ENCODE data around the gene USP10. TPM values are rescaled to one million over a fixed set of nuclear protein-coding genes. Genes with fewer than 3 reads are reported as not detected.

USP10 gene
- total RNA-seq, 1 donor from 2014 or later, result 107 TPM

DNA sequence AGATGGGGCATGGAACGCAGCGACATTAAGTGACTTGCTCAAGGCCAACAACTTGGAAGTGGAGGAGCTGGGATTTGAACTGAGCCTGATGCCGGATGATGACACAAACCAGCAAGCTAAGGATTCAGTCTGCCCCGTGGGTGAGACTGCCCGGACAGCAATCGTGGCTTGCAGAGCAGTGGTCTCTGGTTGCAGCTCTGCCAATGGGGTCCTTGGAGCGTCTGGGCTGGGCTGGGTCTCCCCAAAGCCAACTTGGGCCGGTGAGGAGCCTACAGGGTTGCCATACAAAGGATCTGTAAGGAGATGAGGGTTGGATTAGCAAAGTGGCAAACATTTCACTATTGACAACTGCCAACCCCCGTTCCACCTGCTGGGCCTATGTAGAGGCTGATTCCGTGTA lies 117.4 kb downstream of the USP10 start:
- FAIRE-seq (no peak), DNase-seq (ENCODE audit: low read depth) (no peak)
- H3K4me3 Mint-ChIP-seq (ENCODE audit: unreplicated experiment), result no peak overlapping the region
- Histone ChIP-seq H4K20me1 (ENCODE audit: insufficient read depth, low read length) (peaks cover 18% of the 10 kb centered on the region), H3K9me3 (ENCODE audit: insufficient read depth, low read depth, low read length) (peaks cover 5% of the 10 kb centered on the region), H3K27ac (ENCODE audit: low read depth, low read length) (no peak overlapping the region), H3K4me2 (ENCODE audit: low read length) (no peak overlapping the region), H2AFZ (ENCODE audit: low read depth, low read length) (no peak overlapping the region), H3K79me2 (ENCODE audit: insufficient read depth, low read length) (peaks cover 17% of the 10 kb centered on the region), H3K27me3 (ENCODE audit: insufficient read depth, low read length) (peaks cover 2% of the 10 kb centered on the region), H3K9ac (ENCODE audit: low read length) (no peak overlapping the region), H3K4me1 (ENCODE audit: insufficient read depth, low read length) (peaks cover 14% of the 10 kb centered on the region), H3K4me3 (ENCODE audit: insufficient read depth, low read depth, low read length) (no peak overlapping the region), H3K36me3 (ENCODE audit: insufficient read depth, low read length) (no peaks in the 10 kb centered on the region)
- TF ChIP-seq, protein P1, sequence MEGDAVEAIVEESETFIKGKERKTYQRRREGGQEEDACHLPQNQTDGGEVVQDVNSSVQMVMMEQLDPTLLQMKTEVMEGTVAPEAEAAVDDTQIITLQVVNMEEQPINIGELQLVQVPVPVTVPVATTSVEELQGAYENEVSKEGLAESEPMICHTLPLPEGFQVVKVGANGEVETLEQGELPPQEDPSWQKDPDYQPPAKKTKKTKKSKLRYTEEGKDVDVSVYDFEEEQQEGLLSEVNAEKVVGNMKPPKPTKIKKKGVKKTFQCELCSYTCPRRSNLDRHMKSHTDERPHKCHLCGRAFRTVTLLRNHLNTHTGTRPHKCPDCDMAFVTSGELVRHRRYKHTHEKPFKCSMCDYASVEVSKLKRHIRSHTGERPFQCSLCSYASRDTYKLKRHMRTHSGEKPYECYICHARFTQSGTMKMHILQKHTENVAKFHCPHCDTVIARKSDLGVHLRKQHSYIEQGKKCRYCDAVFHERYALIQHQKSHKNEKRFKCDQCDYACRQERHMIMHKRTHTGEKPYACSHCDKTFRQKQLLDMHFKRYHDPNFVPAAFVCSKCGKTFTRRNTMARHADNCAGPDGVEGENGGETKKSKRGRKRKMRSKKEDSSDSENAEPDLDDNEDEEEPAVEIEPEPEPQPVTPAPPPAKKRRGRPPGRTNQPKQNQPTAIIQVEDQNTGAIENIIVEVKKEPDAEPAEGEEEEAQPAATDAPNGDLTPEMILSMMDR (IDR thresholded peaks at IDR 0.05; ENCODE audit: insufficient read depth, low read depth, low read length), result no peak
- no peak for TF ChIP-seq EZH2 (IDR thresholded peaks at IDR 0.05; ENCODE audit: insufficient read depth, low read length)
- peaks cover 9% of the 10 kb centered on the region for H3K4me1 Mint-ChIP-seq (ENCODE audit: low read depth, unreplicated experiment)
- no peaks in the 10 kb centered on the region for H3K36me3 Mint-ChIP-seq (ENCODE audit: low read depth, unreplicated experiment)
- H3K9me3 Mint-ChIP-seq (ENCODE audit: unreplicated experiment), result peaks cover 3% of the 10 kb centered on the region
- no peak overlapping the region for H3K27ac Mint-ChIP-seq (ENCODE audit: unreplicated experiment)
- H3K27me3 Mint-ChIP-seq (ENCODE audit: low read depth, unreplicated experiment), result peaks cover 79% of the 10 kb centered on the region

DNA sequence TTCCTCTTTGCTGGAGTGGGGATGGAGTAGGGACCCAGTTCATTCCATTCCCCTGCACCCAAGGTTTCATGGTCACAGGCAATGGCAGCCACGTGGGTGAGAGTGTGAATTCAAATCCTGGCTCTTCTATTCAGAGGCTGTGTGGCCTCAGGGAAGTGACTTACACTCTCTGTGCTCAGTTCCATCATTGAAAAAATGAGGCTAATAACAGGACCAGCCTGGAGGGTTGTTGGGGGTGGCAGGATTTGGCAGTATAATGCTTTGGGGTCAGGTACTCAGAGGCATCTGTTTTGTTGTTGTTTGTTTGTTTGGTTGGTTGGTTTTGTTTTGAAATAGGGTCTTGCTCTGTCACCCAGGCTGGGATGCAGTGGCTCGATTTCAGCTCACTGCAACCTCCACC lies 117.8 kb downstream of the USP10 start:
- Histone ChIP-seq H2AFZ (ENCODE audit: low read depth, low read length) (no peak overlapping the region), H3K27me3 (ENCODE audit: insufficient read depth, low read length) (peaks cover 2% of the 10 kb centered on the region), H3K9me3 (ENCODE audit: insufficient read depth, low read depth, low read length) (peaks cover 5% of the 10 kb centered on the region), H3K4me2 (ENCODE audit: low read length) (no peak overlapping the region), H3K9ac (ENCODE audit: low read length) (no peak overlapping the region), H4K20me1 (ENCODE audit: insufficient read depth, low read length) (peaks cover 18% of the 10 kb centered on the region), H3K79me2 (ENCODE audit: insufficient read depth, low read length) (peaks cover 21% of the 10 kb centered on the region), H3K27ac (ENCODE audit: low read depth, low read length) (no peak overlapping the region), H3K4me1 (ENCODE audit: insufficient read depth, low read length) (peaks cover 14% of the 10 kb centered on the region), H3K4me3 (ENCODE audit: insufficient read depth, low read depth, low read length) (no peak overlapping the region), H3K36me3 (ENCODE audit: insufficient read depth, low read length) (no peaks in the 10 kb centered on the region)
- peaks cover 3% of the 10 kb centered on the region for H3K9me3 Mint-ChIP-seq (ENCODE audit: unreplicated experiment)
- DNase-seq (ENCODE audit: low read depth) (no peak), FAIRE-seq (no peak)
- H3K27me3 Mint-ChIP-seq (ENCODE audit: low read depth, unreplicated experiment), result peaks cover 79% of the 10 kb centered on the region
- H3K4me3 Mint-ChIP-seq (ENCODE audit: unreplicated experiment), result no peak overlapping the region
- no peak overlapping the region for H3K27ac Mint-ChIP-seq (ENCODE audit: unreplicated experiment)
- TF ChIP-seq EZH2 (IDR thresholded peaks at IDR 0.05; ENCODE audit: insufficient read depth, low read length), result no peak
- TF ChIP-seq, protein P1 (IDR thresholded peaks at IDR 0.05; ENCODE audit: insufficient read depth, low read depth, low read length), result no peak
- H3K36me3 Mint-ChIP-seq (ENCODE audit: low read depth, unreplicated experiment), result no peaks in the 10 kb centered on the region
- H3K4me1 Mint-ChIP-seq (ENCODE audit: low read depth, unreplicated experiment), result peaks cover 9% of the 10 kb centered on the region

DNA sequence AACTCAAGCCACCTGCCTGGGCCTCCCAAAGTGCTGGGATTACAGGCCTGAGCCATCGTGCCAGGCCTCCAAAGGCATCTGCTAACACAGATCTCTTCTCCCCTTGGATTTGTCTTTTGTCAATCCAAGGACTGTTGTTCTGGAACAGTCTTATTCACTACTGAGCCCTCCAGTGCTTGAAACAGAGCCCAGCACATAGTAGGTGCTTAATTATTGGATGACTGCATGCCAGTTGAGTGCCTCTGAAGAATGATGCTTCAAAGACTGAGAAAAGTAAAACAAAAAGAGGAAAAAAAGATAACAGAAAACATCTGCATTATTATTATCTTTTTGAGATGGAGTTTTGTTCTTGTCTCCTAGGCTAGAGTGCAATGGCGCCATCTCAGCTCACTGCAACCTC lies 118.3 kb downstream of the USP10 start:
- Histone ChIP-seq H3K4me1 (ENCODE audit: insufficient read depth, low read length) (peaks cover 14% of the 10 kb centered on the region), H3K36me3 (ENCODE audit: insufficient read depth, low read length) (no peaks in the 10 kb centered on the region), H3K9ac (ENCODE audit: low read length) (no peak overlapping the region), H3K27ac (ENCODE audit: low read depth, low read length) (no peak overlapping the region), H3K27me3 (ENCODE audit: insufficient read depth, low read length) (peaks cover 2% of the 10 kb centered on the region), H3K4me3 (ENCODE audit: insufficient read depth, low read depth, low read length) (no peak overlapping the region), H2AFZ (ENCODE audit: low read depth, low read length) (no peak overlapping the region), H3K79me2 (ENCODE audit: insufficient read depth, low read length) (peaks cover 25% of the 10 kb centered on the region), H3K9me3 (ENCODE audit: insufficient read depth, low read depth, low read length) (peaks cover 5% of the 10 kb centered on the region), H3K4me2 (ENCODE audit: low read length) (no peak overlapping the region), H4K20me1 (ENCODE audit: insufficient read depth, low read length) (peaks cover 18% of the 10 kb centered on the region)
- Mint-ChIP-seq H3K9me3 (ENCODE audit: unreplicated experiment) (peaks cover 4% of the 10 kb centered on the region), H3K4me3 (ENCODE audit: unreplicated experiment) (no peak overlapping the region), H3K36me3 (ENCODE audit: low read depth, unreplicated experiment) (peaks cover 1% of the 10 kb centered on the region), H3K27ac (ENCODE audit: unreplicated experiment) (no peak overlapping the region), H3K27me3 (ENCODE audit: low read depth, unreplicated experiment) (peaks cover 78% of the 10 kb centered on the region), H3K4me1 (ENCODE audit: low read depth, unreplicated experiment) (peaks cover 9% of the 10 kb centered on the region)
- no peak for DNase-seq (ENCODE audit: low read depth)
- no peak for FAIRE-seq
- TF ChIP-seq, protein P1 (IDR thresholded peaks at IDR 0.05; ENCODE audit: insufficient read depth, low read depth, low read length), result no peak
- TF ChIP-seq EZH2 (IDR thresholded peaks at IDR 0.05; ENCODE audit: insufficient read depth, low read length), result no peak
